Measurements from ENCODE around the gene NPDC1. TPM values are rescaled to one million over a fixed set of nuclear protein-coding genes. Genes with fewer than 3 reads are reported as not detected.

NPDC1 gene, protein sequence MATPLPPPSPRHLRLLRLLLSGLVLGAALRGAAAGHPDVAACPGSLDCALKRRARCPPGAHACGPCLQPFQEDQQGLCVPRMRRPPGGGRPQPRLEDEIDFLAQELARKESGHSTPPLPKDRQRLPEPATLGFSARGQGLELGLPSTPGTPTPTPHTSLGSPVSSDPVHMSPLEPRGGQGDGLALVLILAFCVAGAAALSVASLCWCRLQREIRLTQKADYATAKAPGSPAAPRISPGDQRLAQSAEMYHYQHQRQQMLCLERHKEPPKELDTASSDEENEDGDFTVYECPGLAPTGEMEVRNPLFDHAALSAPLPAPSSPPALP
- 58.8 and 86.1 TPM in 2 replicates for total RNA-seq

DNA sequence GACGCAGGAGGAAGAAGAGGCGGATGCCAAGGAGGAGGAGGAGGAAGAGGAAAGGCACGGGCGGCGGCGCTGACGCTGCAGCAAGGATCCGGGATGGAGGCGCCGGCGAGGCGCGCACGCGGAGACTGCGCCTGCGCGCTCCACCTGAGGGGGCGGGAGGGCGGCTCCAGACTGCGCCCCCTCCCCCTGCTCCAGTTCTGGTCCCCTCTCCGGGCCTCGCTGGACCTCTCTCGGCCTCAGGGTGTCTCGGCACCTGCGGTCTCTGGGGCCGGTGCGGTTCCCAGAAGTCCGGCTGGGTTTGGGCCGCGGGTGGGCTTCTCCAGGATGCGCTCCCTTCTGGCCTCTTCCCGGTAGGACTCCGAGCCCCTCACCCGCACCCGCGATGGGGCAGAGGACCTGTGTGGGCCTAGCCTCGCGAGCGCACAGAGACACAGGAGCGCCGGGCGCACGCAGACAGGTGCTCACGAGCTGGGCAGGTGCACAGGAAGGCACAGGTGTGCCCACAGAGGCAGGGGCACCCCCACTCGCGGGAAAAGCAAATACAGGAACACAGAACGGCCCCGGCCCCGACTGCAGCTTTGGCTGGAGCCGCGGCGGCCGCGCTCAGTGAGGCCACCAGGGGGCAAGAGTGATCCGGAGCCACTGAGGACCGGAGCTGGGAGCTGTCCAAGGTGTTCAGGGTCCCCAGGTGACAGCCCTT is at the start of gene NPDC1:
TSS of gene NPDC1 (minus strand) at position 90 of the 700 bp plus-strand sequence. CDS start 188 bp downstream, outside the sequence.

DNA sequence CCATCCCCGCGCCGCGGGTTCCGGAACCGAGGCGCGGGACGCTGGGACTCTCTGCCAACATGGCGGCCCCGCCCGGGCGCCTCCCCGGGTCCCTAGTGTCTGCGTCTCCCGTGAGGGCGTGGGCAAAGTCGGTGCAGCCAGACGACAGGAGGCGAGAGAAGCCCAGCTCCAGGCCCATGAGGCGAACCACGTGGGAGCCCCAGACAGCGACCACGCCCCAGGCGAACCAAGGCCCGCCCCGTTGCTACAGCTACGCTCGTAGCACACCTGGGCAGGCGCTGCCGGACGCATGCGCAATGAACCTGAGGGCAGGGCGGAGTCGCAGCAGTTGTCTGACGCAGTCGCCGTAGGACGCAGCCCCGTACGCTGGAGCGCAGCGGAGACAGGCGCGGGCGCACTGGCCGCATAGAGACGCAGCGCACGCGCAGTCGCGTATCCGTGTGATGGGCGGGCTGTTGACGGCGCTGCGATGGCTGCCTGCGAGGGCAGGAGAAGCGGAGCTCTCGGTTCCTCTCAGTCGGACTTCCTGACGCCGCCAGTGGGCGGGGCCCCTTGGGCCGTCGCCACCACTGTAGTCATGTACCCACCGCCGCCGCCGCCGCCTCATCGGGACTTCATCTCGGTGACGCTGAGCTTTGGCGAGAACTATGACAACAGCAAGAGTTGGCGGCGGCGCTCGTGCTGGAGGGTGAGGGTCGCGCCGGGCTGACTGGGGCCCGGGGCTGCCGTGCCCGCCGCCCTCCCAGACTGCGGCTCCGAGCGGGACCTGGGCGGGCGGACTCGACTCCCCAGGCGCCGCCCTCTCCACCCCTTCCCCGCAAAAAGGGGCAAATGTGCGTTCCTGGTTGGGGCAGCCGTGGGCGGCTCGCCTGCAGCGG is 40.8 kb upstream of the NPDC1 start, which contains the start of gene MAN1B1:
TSS of gene MAN1B1 (plus strand) at position 455 of the 878 bp plus-strand sequence. CDS start at position 470, 15 bp downstream.

DNA sequence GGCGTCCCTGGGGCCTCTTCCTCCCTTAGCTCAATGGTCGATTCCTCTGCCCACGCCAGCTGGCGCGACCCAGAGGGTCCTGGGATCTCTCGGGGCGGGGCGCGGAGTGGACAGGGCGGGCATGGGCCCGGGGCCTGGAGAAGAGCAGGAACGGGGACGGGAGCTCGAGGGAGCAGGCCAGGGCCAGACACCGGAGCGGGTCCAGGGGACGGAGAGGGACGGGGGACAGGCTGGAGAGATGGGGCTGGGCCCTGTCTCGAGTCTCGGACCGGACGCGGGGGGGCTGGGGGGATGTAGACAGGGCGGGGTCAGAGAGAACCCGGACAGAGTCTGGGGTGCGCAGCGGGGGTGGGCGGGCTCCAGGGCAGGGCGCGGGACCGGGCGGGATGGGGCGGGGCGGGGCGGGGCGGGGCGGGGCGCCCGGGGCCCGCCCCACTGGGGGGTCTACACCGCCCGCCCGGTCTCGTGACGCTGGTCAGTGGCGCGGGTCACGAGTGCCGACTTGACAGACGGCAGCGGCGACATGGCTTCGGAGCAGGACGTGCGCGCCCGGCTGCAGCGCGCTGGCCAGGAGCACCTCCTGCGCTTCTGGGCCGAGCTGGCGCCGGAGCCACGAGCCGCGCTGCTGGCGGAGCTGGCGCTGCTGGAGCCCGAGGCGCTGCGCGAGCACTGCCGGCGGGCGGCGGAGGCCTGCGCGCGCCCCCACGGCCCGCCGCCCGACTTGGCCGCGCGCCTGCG is 31.2 kb upstream of the NPDC1 start, which contains the start of gene UAP1L1:
TSS of gene UAP1L1 (plus strand) at position 508 of the 738 bp plus-strand sequence. CDS start at position 524, 16 bp downstream.

DNA sequence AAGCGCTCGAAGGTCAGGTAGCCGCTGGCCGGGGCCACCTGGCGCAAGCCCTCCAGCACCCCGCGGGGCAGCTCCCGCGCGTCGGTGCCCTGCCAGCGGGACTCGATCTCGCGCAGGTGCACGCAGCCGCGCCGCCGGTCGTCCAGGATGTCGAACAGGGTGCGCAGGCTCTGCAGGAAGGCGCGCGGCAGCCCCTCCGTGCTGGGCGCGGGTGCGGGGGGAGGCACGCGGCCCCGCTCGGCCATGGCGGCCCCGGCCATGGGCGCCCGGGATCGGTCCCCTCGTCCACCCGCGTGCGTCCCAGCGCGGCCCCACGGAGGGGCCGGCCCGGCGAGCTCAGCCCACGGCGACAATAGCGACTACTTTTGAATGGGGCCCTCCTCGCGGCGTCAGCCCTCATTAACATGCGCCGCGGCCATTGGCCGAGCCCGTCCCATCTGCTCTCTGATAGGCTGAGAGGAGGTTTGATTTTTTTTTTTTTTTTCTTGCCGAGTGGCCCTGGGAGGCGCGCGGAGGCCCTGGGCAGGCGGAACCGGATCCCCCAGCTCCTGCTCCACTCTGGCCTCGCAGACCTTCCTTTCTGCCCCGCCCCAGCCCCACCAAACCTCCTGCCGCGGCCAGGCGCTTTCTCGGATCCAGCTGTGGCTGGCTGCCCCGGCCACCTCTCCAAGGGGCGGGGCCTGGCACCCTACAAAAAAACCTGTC is 24.4 kb upstream of the NPDC1 start, which contains the start of gene SAPCD2:
TSS of gene SAPCD2 (minus strand) at position 357 of the 705 bp plus-strand sequence. CDS start at position 260, 97 bp downstream.

GRCh38 chr9:137053944-137054931 is 8.3 kb upstream of the NPDC1 start, which contains the start of gene ENTPD2:
ENTPD2 (minus strand) TSS chr9:137054061; CDS start chr9:137053997, 64 bp downstream.

GRCh38 chr9:137031904-137032640 is 13.9 kb downstream of the NPDC1 start, which contains the start of gene FUT7:
FUT7 (minus strand) TSS chr9:137032088; CDS start chr9:137031991, 97 bp downstream.

DNA sequence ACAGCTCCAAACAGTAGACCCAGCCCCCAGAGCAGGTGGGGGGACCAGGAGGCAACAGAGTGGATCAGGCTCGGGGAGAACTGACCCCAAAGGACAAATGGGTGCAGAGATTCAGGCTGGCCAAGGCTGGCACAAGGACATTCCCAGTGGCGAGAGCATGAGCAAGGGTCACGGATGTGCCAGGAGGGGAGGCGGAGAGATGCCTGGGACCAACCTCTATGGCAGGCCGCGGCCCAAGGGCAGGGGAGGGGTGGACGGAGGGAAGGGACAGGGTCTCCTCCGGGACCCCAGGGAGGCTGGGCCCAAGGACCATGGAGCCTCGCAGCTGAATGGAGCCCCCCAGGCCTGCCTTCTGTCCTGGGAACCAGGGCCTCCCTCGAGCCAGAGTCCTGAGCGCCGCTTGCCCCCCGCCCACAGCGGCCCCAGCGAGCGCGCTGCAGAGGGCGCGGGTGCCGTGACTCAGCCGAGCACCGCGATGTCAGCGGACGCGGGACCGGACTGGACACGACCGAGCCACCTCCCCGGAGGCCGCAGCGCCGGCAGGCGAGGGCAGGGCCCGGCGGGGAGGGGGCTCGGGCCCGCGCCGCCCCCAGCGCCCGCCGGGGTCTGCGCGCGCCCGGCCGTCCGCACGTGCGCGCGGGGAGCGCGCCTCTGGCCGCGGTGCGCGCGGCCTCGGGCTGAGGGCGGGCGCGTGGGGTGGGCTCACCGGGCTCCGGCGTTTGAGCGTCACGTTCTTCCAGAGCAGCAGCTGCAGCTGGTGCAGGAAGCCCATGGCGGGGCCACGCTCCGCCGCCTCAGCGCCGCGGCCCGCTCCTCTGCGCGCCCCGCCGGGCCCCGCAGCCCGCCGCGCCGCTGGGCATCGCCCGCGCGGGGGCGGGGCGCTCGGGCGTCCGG is 18.4 kb downstream of the NPDC1 start, which contains the start of gene ABCA2:
TSS of gene ABCA2 (minus strand) at position 869 of the 894 bp plus-strand sequence. CDS start at position 772, 97 bp downstream.

DNA sequence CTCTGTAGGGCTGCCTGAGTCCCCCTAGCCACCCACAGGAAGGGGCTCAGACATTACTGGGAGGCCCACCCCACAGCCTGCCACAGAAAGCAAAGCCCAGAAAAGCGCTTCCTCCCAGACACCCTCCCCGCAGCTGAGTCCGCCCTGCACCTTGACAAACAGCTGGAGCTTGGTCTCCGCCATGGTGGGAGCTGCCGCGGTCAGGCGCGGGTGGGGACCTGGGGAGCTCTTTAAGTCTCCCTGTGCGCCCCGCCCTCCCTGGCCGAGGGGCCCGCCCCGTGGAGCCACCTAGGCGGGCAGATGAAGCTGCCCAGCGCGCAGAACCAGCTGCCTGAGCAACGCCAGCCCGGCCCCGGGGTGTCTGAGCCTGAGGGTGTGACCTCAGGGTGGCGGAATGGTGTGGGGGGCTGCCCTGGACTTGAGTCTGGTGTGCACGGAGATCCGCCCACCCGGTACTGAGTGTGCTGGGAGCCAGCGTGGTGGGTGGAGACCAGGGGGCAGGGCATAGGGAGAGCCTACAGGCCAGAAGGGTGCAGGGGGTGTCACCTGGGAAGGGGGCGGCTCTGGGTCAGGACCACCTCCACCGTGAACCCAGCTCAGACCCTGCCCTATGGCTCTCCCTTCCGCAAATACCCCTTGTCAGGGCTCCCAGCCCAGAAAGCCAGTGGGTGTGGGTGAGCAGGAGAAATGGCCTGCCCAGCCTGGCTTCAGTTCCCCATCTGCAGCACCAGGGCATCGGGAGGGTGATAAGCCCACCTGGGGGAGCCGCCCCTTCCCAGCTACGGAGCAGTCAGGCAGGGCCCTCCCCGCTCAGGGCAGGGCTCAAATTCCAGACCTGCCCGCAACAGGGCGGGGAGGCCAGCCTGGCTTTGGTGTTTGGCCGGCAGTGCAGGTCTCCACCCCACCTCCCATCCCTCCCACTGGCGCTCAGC is 49.4 kb downstream of the NPDC1 start, which contains the start of gene CLIC3:
TSS of gene CLIC3 (minus strand) at position 208 of the 932 bp plus-strand sequence. CDS start at position 183, 25 bp downstream.

DNA sequence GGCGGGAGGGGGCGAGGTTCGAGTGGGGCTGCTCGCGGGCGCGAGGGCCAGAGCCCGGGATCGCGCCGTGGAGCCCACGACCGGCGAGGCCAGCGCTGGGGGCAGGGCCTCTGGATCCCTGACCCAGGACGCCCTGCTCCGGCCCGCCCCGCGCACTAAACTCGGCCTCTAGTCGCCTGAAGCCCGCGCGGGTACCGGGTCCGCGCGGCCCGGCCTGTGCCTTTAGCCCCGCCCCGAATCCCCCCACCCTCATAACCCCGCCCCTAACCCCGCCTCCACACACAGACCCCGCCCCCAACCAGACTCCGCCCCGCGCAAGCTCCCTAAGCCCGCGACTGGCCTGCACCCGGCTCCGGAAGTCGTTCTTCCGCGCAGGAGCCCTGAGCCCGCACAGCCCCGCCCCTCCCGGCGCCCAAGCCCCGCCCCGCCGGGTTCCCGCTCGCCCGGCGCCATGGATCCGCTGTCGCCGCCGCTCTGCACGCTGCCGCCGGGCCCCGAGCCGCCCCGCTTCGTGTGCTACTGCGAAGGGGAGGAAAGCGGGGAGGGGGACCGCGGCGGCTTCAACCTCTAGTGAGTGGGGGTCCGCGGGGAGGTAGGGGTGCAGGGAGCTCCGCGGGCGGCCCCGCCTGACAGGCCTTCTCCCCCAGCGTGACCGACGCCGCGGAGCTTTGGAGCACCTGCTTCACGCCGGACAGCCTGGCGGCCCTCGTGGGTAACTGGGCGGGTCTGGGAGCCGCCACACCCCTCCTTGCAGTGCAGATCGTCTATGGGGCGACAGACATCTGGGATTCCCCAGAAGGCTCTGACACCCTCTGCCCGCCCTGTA is 53.8 kb downstream of the NPDC1 start, which contains the start of gene PAXX:
TSS of gene PAXX (plus strand) at position 430 of the 826 bp plus-strand sequence. CDS start at position 452, 22 bp downstream.

Other genes starting within 250 kb of the NPDC1 start
- 0.39 and 1.1 TPM in 2 replicates for gene CCDC183, start 249.8 kb downstream of the NPDC1 start, total RNA-seq
- gene RABL6, start 238.2 kb downstream of the NPDC1 start, total RNA-seq = 38.4 and 41.8 TPM in 2 replicates
- gene AJM1, start 203.7 kb downstream of the NPDC1 start, total RNA-seq = 1.1 and 1.4 TPM in 2 replicates
- 109 TPM in 2 replicates for gene PHPT1, start 196.8 kb downstream of the NPDC1 start, total RNA-seq
- gene MAMDC4, start 193.8 kb downstream of the NPDC1 start, total RNA-seq = 0.37 and 0.78 TPM in 2 replicates
- gene EDF1, start 179.9 kb downstream of the NPDC1 start, total RNA-seq = 418 and 434 TPM in 2 replicates
- 3.9 and 5.9 TPM in 2 replicates for gene TRAF2, start 159.7 kb downstream of the NPDC1 start, total RNA-seq
- gene FBXW5, start 101.4 kb downstream of the NPDC1 start, total RNA-seq = 137 and 146 TPM in 2 replicates
- not detected in 2 replicates for gene C8G, start 100.9 kb downstream of the NPDC1 start, total RNA-seq
- not detected in 2 replicates for gene LCN12, start 93.9 kb downstream of the NPDC1 start, total RNA-seq
- gene PTGDS, start 68.7 kb downstream of the NPDC1 start, total RNA-seq = 211 and 233 TPM in 2 replicates
- gene LCNL1, start 63.2 kb downstream of the NPDC1 start, total RNA-seq = 0.73 TPM in 1 of 2 replicates, not detected in the other
- gene PAXX, start 53.8 kb downstream of the NPDC1 start, total RNA-seq = 22.2 and 22.3 TPM in 2 replicates
- gene CLIC3, start 49.6 kb downstream of the NPDC1 start, total RNA-seq = 0.83 and 3.2 TPM in 2 replicates
- 27.1 and 27.6 TPM in 2 replicates for gene ABCA2, start 17.9 kb downstream of the NPDC1 start, total RNA-seq
- not detected in 2 replicates for gene FUT7, start 14.1 kb downstream of the NPDC1 start, total RNA-seq
- gene ENTPD2, start 7.9 kb upstream of the NPDC1 start, total RNA-seq = not detected in 2 replicates
- 0.34 and 0.75 TPM in 2 replicates for gene SAPCD2, start 24.4 kb upstream of the NPDC1 start, total RNA-seq
- gene UAP1L1, start 31.3 kb upstream of the NPDC1 start, total RNA-seq = 6.0 and 9.9 TPM in 2 replicates
- 59.6 and 67.2 TPM in 2 replicates for gene MAN1B1, start 40.8 kb upstream of the NPDC1 start, total RNA-seq
- 97.4 and 113 TPM in 2 replicates for gene DPP7, start 68.6 kb upstream of the NPDC1 start, total RNA-seq
- gene GRIN1, start 93.0 kb upstream of the NPDC1 start, total RNA-seq = 0.29 TPM in 1 of 2 replicates, not detected in the other
- not detected in 2 replicates for gene LRRC26, start 123.9 kb upstream of the NPDC1 start, total RNA-seq
- gene TMEM210, start 125.9 kb upstream of the NPDC1 start, total RNA-seq = not detected in 2 replicates
- gene ANAPC2, start 142.4 kb upstream of the NPDC1 start, total RNA-seq = 10.9 and 19.1 TPM in 2 replicates
- 50.5 and 62.2 TPM in 2 replicates for gene SSNA1, start 142.5 kb upstream of the NPDC1 start, total RNA-seq
- 9.4 and 14.9 TPM in 2 replicates for gene TPRN, start 154.6 kb upstream of the NPDC1 start, total RNA-seq
- gene TMEM203, start 159.5 kb upstream of the NPDC1 start, total RNA-seq = 33.2 and 33.7 TPM in 2 replicates
- 8.0 and 9.5 TPM in 2 replicates for gene NDOR1, start 159.5 kb upstream of the NPDC1 start, total RNA-seq
- gene RNF208, start 176.1 kb upstream of the NPDC1 start, total RNA-seq = not detected in 2 replicates
- 1.4 TPM in 1 of 2 replicates, not detected in the other for gene CYSRT1, start 179.0 kb upstream of the NPDC1 start, total RNA-seq
- gene RNF224, start 181.3 kb upstream of the NPDC1 start, total RNA-seq = not detected in 2 replicates
- gene SLC34A3, start 184.7 kb upstream of the NPDC1 start, total RNA-seq = not detected in 2 replicates
- gene TUBB4B, start 195.1 kb upstream of the NPDC1 start, total RNA-seq = 118 and 122 TPM in 2 replicates
- gene STPG3, start 205.1 kb upstream of the NPDC1 start, total RNA-seq = not detected in 2 replicates
- 33.9 and 37.6 TPM in 2 replicates for gene NELFB, start 209.2 kb upstream of the NPDC1 start, total RNA-seq
- 4.0 and 5.3 TPM in 2 replicates for gene TOR4A, start 231.5 kb upstream of the NPDC1 start, total RNA-seq